K562 (cell line): ENCODE data around the gene AHNAK. TPM values are rescaled to one million over a fixed set of nuclear protein-coding genes. Genes with fewer than 3 reads are reported as not detected.
A peak's percentile ranks its signal among the peaks of the same experiment; 100 is the strongest.

Source experiments
- CBX1 ChIP-seq: sonication (generic); IDR thresholded peaks from 2 replicates; pipeline ENCODE4 v1.6.1; 2016; ENCODE audit warnings: antibody characterized with exemption, low read depth, mild to moderate bottlenecking
- GABPB2 ChIP-seq: fragments of 250-450 bp; sonication (Bioruptor Pico); conservative IDR thresholded peaks from 2 replicates; pipeline ENCODE4 v1.5.1; 2021; ENCODE audit warnings: mild to moderate bottlenecking
- GATA2 ChIP-seq: sonication (generic); formaldehyde crosslinking; IDR thresholded peaks from 2 replicates; pipeline ENCODE4 v1.4.0; 2020; ENCODE audit warnings: mild to moderate bottlenecking, missing genetic modification reagents
- HDAC1 ChIP-seq, 2 experiments: fragments of 450-650 bp; IDR thresholded peaks; 2 replicates each; pipeline ENCODE4 v1.6.1; 2016 to 2017; ENCODE audit warnings: inconsistent platforms in 1 of 2, mild to moderate bottlenecking in 1 of 2, moderate library complexity in 1 of 2
- HNRNPH1 ChIP-seq: fragments of 200-400 bp; formaldehyde crosslinking; optimal IDR thresholded peaks from 2 replicates; pipeline ENCODE3; 2017; ENCODE audit warnings: low read depth, mild to moderate bottlenecking, low read length, moderate library complexity
- KDM1A ChIP-seq, 2 experiments: fragments of 450-650 bp; IDR thresholded peaks; 2 replicates each; pipeline ENCODE4 v1.6.1; 2016; ENCODE audit warnings: mild to moderate bottlenecking in 2 of 2
- MCM7 ChIP-seq, 2 experiments: fragments of 450-650 bp; IDR thresholded peaks; 2 replicates each; pipeline ENCODE4 v1.6.1; 2016 to 2018
- NFIC ChIP-seq: fragments of 450-650 bp; IDR thresholded peaks from 2 replicates; pipeline ENCODE4 v1.6.1; 2017; ENCODE audit warnings: mild to moderate bottlenecking, inconsistent platforms
- NONO ChIP-seq, 2 experiments: fragments of 200-400 bp in 1 of 2; fragments of 450-650 bp in 1 of 2; formaldehyde crosslinking in 1 of 2; IDR thresholded peaks; 2 replicates each; pipeline ENCODE4 v1.6.1; 2017; ENCODE audit warnings: low read depth in 2 of 2, mild to moderate bottlenecking in 2 of 2, moderate library complexity in 2 of 2, low read length in 1 of 2
- PRPF4 ChIP-seq: fragments of 200-400 bp; formaldehyde crosslinking; IDR thresholded peaks from one replicate; pipeline ENCODE4 v1.6.1; 2017; ENCODE audit warnings: low read length, low read depth, mild to moderate bottlenecking; ENCODE audit not compliant: insufficient read depth, poor library complexity, severe bottlenecking
- SIX5 ChIP-seq, 2 experiments: IDR thresholded peaks; 2 replicates each; pipeline ENCODE4 v1.6.1; 2011; ENCODE audit warnings: low read length in 2 of 2, borderline replicate concordance in 1 of 2, low read depth in 1 of 2, mild to moderate bottlenecking in 1 of 2, moderate library complexity in 1 of 2; ENCODE audit not compliant: insufficient read depth in 1 of 2
- SLC30A9 ChIP-seq: fragments of 250-450 bp; sonication (Bioruptor Pico); IDR thresholded peaks from 2 replicates; pipeline ENCODE4 v1.8.0; 2022; ENCODE audit warnings: mild to moderate bottlenecking, moderate library complexity
- SMARCA4 ChIP-seq: fragments of 450-650 bp; IDR thresholded peaks from 2 replicates; pipeline ENCODE4 v1.6.1; 2016
- SMARCC2 ChIP-seq: fragments of 450-650 bp; IDR thresholded peaks from 2 replicates; pipeline ENCODE4 v1.6.1; 2017; ENCODE audit warnings: antibody characterized with exemption, moderate library complexity, mild to moderate bottlenecking, low read depth
- SREBF1 ChIP-seq: fragments of 150-350 bp; IDR thresholded peaks from 2 replicates; pipeline ENCODE4 v1.6.1; 2014; ENCODE audit warnings: antibody characterized with exemption, low read depth, low read length, borderline replicate concordance
- ZNF175 ChIP-seq: fragments of 200-800 bp; sonication (Bioruptor generic); IDR thresholded peaks from 2 replicates; pipeline ENCODE4 v1.6.1; 2016; ENCODE audit warnings: low read depth, mild to moderate bottlenecking, missing genetic modification characterization, missing compliant biosample characterization
- ZNF263 ChIP-seq: sonication (generic); formaldehyde crosslinking; IDR thresholded peaks from 2 replicates; pipeline ENCODE4 v1.8.0; 2022; ENCODE audit warnings: mild to moderate bottlenecking, missing genetic modification reagents, borderline replicate concordance
- polyA plus RNA-seq, 8 experiments: library from polyadenylated mRNA; depleted of rRNA in 4 of 8; stranded (reverse) in 5 of 8; unstranded in 3 of 8; fragments of >200 nt; fragmentation: Nextera tagmentation in 2 of 8; fragmentation: Illumina TruSeq in 1 of 8; extraction: Ambion mirVana in 2 of 8; extraction: Trizol in 1 of 8; gene quantifications; 2 replicates each; pipeline versions ENCODE4 v1.2.1 to v1.2.3, GENCODE V29; 2011 to 2014; ENCODE audit warnings: inconsistent platforms in 1 of 8, missing spikeins in 1 of 8
- total RNA-seq, 7 experiments: library from RNA; depleted of rRNA in 6 of 7; stranded (reverse); fragments of >200 nt in 6 of 7; fragmentation: Illumina TruSeq in 2 of 7; extraction: Trizol in 2 of 7; gene quantifications; 2 replicates each; pipeline versions ENCODE4 v1.2.1 to v1.2.3, GENCODE V29; 2011 to 2021; ENCODE audit warnings: low replicate concordance in 1 of 7
- TF ChIP-seq, protein P1 (sequence below): fragments of 250-450 bp; sonication (Bioruptor Pico); IDR thresholded peaks from 2 replicates; pipeline ENCODE4 v1.6.1; 2021; ENCODE audit warnings: mild to moderate bottlenecking
- TF ChIP-seq, protein P2 (sequence below): fragments of 450-650 bp; formaldehyde crosslinking; IDR thresholded peaks from 2 replicates; pipeline ENCODE4 v1.4.0; 2022; ENCODE audit warnings: missing genetic modification characterization
- TF ChIP-seq, protein P3 (sequence below): fragments of 250-450 bp; sonication (Bioruptor Pico); IDR thresholded peaks from 2 replicates; pipeline ENCODE4 v1.4.0; 2020

The AHNAK gene
- total and polyA plus RNA-seq, 9 of the 15 experiments (the other 6 are each of a cell fraction or from before 2014, with no cell fraction given): 1.5 to 89.7 (median 45.0) TPM

DNA sequence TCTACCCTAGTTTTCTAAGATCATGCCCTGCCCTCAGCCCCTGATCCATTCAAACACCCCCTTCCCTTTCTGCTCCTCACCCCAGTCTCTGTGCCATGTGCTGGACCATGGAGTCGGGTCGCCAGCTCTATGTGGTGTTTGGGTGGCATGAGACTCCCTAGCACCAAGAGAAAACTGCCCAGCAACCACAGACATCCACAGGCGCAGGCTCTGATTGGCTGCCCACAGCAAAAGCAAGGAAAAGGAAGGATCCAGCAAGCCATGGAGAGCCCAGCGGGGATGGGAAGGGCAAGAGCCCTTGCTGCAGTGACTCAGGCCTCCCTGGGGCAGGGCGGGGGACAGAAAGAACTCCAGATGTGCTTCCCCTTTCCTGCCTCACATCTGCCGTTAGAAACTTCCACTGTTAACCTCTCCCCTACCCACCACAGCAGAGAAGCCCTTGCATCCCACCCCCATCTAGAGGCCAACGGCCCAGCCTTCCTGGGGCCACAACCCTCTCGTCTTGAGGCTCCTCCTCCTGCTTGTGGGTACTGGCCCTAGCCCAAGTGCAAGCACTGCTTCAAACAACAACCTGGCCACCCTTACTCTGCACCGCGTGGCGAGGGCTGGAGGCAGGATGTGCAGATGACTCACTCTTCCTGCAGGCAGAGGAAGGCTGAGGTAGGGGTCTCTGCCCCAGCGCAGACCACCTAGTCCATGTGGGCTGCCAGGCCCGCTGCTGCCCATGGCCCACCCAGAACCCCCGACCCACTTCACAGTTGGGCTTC lies 9.7 kb upstream of the AHNAK start (continued):
- TF ChIP-seq, protein P1, sequence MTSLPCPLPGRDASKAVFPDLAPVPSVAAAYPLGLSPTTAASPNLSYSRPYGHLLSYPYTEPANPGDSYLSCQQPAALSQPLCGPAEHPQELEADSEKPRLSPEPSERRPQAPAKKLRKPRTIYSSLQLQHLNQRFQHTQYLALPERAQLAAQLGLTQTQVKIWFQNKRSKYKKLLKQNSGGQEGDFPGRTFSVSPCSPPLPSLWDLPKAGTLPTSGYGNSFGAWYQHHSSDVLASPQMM: no peak
- TF ChIP-seq PRPF4 (no peak), GATA2 (no peak), NFIC (peak; percentile 76), CBX1 (no peak), SREBF1 (peak; percentile 44; the same call in 1 of the 2 replicates), NONO (IDR thresholded peaks at IDR 0.05; ENCODE audit: low read depth in 2 of 2, low read length in 1 of 2) (0 out of 4 replicates have a peak, but pooled peaks of 1 of the 2 experiments have one; percentile 41), HDAC1 (IDR thresholded peaks at IDR 0.05) (peak in 1 of 2 experiments; percentile 40; a peak in 1 of 4 replicates), ZNF263 (CRISPR knock-in tag) (no peak), SIX5 (IDR thresholded peaks at IDR 0.05; ENCODE audit: borderline replicate concordance in 1 of 2, insufficient read depth in 1 of 2, low read depth in 1 of 2, low read length in 2 of 2) (no peak), KDM1A (IDR thresholded peaks at IDR 0.05) (peak in 1 of 2 experiments; percentile 11; a peak in 1 of 4 replicates), ZNF175 (CRISPR knock-in tag) (no peak), SLC30A9 (CRISPR knock-in tag) (no peak), SMARCA4 (peak; percentile 49), HNRNPH1 (no peak), GABPB2 (CRISPR knock-in tag) (no peak), MCM7 (IDR thresholded peaks at IDR 0.05) (no peak), SMARCC2 (0 out of 2 replicates have a peak, but pooled peaks have one; percentile 42)
- TF ChIP-seq, protein P2, sequence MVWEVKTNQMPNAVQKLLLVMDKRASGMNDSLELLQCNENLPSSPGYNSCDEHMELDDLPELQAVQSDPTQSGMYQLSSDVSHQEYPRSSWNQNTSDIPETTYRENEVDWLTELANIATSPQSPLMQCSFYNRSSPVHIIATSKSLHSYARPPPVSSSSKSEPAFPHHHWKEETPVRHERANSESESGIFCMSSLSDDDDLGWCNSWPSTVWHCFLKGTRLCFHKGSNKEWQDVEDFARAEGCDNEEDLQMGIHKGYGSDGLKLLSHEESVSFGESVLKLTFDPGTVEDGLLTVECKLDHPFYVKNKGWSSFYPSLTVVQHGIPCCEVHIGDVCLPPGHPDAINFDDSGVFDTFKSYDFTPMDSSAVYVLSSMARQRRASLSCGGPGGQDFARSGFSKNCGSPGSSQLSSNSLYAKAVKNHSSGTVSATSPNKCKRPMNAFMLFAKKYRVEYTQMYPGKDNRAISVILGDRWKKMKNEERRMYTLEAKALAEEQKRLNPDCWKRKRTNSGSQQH: 0 out of 2 replicates have a peak, but pooled peaks have one; percentile 46
- TF ChIP-seq, protein P3, sequence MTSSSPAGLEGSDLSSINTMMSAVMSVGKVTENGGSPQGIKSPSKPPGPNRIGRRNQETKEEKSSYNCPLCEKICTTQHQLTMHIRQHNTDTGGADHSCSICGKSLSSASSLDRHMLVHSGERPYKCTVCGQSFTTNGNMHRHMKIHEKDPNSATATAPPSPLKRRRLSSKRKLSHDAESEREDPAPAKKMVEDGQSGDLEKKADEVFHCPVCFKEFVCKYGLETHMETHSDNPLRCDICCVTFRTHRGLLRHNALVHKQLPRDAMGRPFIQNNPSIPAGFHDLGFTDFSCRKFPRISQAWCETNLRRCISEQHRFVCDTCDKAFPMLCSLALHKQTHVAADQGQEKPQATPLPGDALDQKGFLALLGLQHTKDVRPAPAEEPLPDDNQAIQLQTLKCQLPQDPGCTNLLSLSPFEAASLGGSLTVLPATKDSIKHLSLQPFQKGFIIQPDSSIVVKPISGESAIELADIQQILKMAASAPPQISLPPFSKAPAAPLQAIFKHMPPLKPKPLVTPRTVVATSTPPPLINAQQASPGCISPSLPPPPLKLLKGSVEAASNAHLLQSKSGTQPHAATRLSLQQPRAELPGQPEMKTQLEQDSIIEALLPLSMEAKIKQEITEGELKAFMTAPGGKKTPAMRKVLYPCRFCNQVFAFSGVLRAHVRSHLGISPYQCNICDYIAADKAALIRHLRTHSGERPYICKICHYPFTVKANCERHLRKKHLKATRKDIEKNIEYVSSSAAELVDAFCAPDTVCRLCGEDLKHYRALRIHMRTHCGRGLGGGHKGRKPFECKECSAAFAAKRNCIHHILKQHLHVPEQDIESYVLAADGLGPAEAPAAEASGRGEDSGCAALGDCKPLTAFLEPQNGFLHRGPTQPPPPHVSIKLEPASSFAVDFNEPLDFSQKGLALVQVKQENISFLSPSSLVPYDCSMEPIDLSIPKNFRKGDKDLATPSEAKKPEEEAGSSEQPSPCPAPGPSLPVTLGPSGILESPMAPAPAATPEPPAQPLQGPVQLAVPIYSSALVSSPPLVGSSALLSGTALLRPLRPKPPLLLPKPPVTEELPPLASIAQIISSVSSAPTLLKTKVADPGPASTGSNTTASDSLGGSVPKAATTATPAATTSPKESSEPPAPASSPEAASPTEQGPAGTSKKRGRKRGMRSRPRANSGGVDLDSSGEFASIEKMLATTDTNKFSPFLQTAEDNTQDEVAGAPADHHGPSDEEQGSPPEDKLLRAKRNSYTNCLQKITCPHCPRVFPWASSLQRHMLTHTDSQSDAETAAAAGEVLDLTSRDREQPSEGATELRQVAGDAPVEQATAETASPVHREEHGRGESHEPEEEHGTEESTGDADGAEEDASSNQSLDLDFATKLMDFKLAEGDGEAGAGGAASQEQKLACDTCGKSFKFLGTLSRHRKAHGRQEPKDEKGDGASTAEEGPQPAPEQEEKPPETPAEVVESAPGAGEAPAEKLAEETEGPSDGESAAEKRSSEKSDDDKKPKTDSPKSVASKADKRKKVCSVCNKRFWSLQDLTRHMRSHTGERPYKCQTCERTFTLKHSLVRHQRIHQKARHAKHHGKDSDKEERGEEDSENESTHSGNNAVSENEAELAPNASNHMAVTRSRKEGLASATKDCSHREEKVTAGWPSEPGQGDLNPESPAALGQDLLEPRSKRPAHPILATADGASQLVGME: no peak
